H9 (cell line): ENCODE measurements around the gene ZNF768. TPM values are rescaled to one million over a fixed set of nuclear protein-coding genes. Genes with fewer than 3 reads are reported as not detected.

ENCODE experiments used
- DNase-seq: peaks from one replicate; pipeline ENCODE4 v3.0.0-alpha.2; 2017
- H2AFZ ChIP-seq: one replicate; pipeline ENCODE4 v1.6.1; 2013; ENCODE audit warnings: mild to moderate bottlenecking, low read length, control low read depth, moderate library complexity
- H2AK5ac ChIP-seq: 2 replicates; pipeline ENCODE4 v1.6.1; 2013; ENCODE audit warnings: low read length, control low read depth, mixed read lengths; ENCODE audit not compliant: insufficient read length
- H2BK120ac ChIP-seq: one replicate; pipeline ENCODE4 v1.6.1; 2013; ENCODE audit warnings: low read depth, mild to moderate bottlenecking, low read length, control low read depth, inconsistent platforms; ENCODE audit not compliant: poor library complexity, severe bottlenecking
- H2BK12ac ChIP-seq: 2 replicates; pipeline ENCODE4 v1.6.1; 2013; ENCODE audit warnings: low read length, control low read depth, mixed read lengths, low read depth; ENCODE audit not compliant: insufficient read length
- H2BK15ac ChIP-seq: 2 replicates; pipeline ENCODE4 v1.6.1; 2013; ENCODE audit warnings: low read depth, low read length, control low read depth
- H2BK20ac ChIP-seq: one replicate; pipeline ENCODE4 v1.6.1; 2013; ENCODE audit warnings: low read depth, mild to moderate bottlenecking, low read length, control low read depth, inconsistent platforms; ENCODE audit not compliant: poor library complexity, severe bottlenecking
- H2BK5ac ChIP-seq: 2 replicates; pipeline ENCODE4 v1.6.1; 2013; ENCODE audit warnings: low read length, control low read depth, mixed read lengths; ENCODE audit not compliant: insufficient read length
- H3K14ac ChIP-seq: 2 replicates; pipeline ENCODE4 v1.6.1; 2013; ENCODE audit warnings: low read length, control low read depth; ENCODE audit not compliant: insufficient read depth
- H3K18ac ChIP-seq: 2 replicates; pipeline ENCODE4 v1.6.1; 2013; ENCODE audit warnings: low read depth, mild to moderate bottlenecking, mixed read lengths, low read length, control low read depth; ENCODE audit not compliant: insufficient read length
- H3K23ac ChIP-seq: 2 replicates; pipeline ENCODE4 v1.6.1; 2013; ENCODE audit warnings: low read length, control low read depth, mixed read lengths, low read depth; ENCODE audit not compliant: insufficient read length
- H3K23me2 ChIP-seq: 2 replicates; pipeline ENCODE4 v1.6.1; 2013; ENCODE audit warnings: low read depth, mild to moderate bottlenecking, mixed read lengths, low read length, control low read depth; ENCODE audit not compliant: insufficient read length, poor library complexity, severe bottlenecking
- H3K27ac ChIP-seq: 2 replicates; pipeline ENCODE4 v1.5.1; 2013; ENCODE audit warnings: low read length, control low read depth, mixed read lengths, low read depth; ENCODE audit not compliant: insufficient read length
- H3K27me3 ChIP-seq: 2 replicates; pipeline ENCODE4 v1.6.1; 2013; ENCODE audit warnings: low read length, control low read depth, inconsistent platforms; ENCODE audit not compliant: insufficient read depth
- H3K4ac ChIP-seq: 2 replicates; pipeline ENCODE4 v1.6.1; 2013; ENCODE audit warnings: low read depth, mild to moderate bottlenecking, control low read depth, inconsistent platforms, low read length, moderate library complexity
- H3K4me1 ChIP-seq: 2 replicates; pipeline ENCODE4 v1.6.1; 2013; ENCODE audit warnings: low read length, control low read depth, inconsistent platforms; ENCODE audit not compliant: insufficient read depth
- H3K4me2 ChIP-seq: 2 replicates; pipeline ENCODE4 v1.6.1; 2013; ENCODE audit warnings: low read length, control low read depth, mixed read lengths; ENCODE audit not compliant: insufficient read length, insufficient read depth
- H3K56ac ChIP-seq: 2 replicates; pipeline ENCODE4 v1.6.1; 2013; ENCODE audit warnings: low read depth, mild to moderate bottlenecking, mixed read lengths, low read length, control low read depth; ENCODE audit not compliant: insufficient read length
- H3K79me1 ChIP-seq: 2 replicates; pipeline ENCODE4 v1.6.1; 2013; ENCODE audit warnings: low read depth, mild to moderate bottlenecking, moderate library complexity, low read length, control low read depth, inconsistent platforms; ENCODE audit not compliant: insufficient read depth, poor library complexity, severe bottlenecking
- H3K79me2 ChIP-seq: 2 replicates; pipeline ENCODE4 v1.6.1; 2013; ENCODE audit warnings: low read length, control low read depth, inconsistent platforms; ENCODE audit not compliant: insufficient read depth
- H3K9ac ChIP-seq: 2 replicates; pipeline ENCODE4 v1.6.1; 2013; ENCODE audit warnings: low read length, control low read depth, mixed read lengths; ENCODE audit not compliant: insufficient read length; ENCODE audit errors: extremely low read depth
- H3K9me3 ChIP-seq: one replicate; pipeline ENCODE4 v1.6.1; 2013; ENCODE audit warnings: low read depth, low read length, inconsistent platforms; ENCODE audit not compliant: control insufficient read depth
- H3T11ph ChIP-seq: one replicate; pipeline ENCODE4 v1.6.1; 2013; ENCODE audit warnings: mild to moderate bottlenecking, low read length, control low read depth, inconsistent platforms
- H4K20me1 ChIP-seq: one replicate; pipeline ENCODE4 v1.6.1; 2013; ENCODE audit not compliant: control insufficient read depth, insufficient read length, insufficient read depth
- H4K5ac ChIP-seq: 2 replicates; pipeline ENCODE4 v1.6.1; 2013; ENCODE audit warnings: low read depth, mild to moderate bottlenecking, mixed read lengths, low read length, control low read depth; ENCODE audit not compliant: insufficient read length
- H4K8ac ChIP-seq: replicated peaks from 2 replicates; pipeline ENCODE4 v1.6.1; 2013; ENCODE audit warnings: low read length, control low read depth, mixed read lengths, low read depth; ENCODE audit not compliant: insufficient read length
- H4K91ac ChIP-seq: 2 replicates; pipeline ENCODE4 v1.6.1; 2013; ENCODE audit warnings: low read depth, mild to moderate bottlenecking, moderate library complexity, mixed read lengths, low read length, control low read depth; ENCODE audit not compliant: insufficient read length
- H3K27ac Mint-ChIP-seq, 3 experiments: 2 replicates in 2 of 3; 3 replicates in 1 of 3; pipeline ENCODE4 v1.8.0; 2020 to 2021; ENCODE audit warnings: mixed read lengths in 3 of 3, mild to moderate bottlenecking in 1 of 3, moderate library complexity in 1 of 3
- H3K27me3 Mint-ChIP-seq: 2 replicates; pipeline ENCODE4 v1.8.0; 2021; ENCODE audit warnings: low read depth, mild to moderate bottlenecking, moderate library complexity, mixed read lengths
- H3K36me3 Mint-ChIP-seq, 3 experiments: 2 replicates in 2 of 3; 3 replicates in 1 of 3; pipeline ENCODE4 v1.8.0; 2020 to 2021; ENCODE audit warnings: low read depth in 3 of 3, mixed read lengths in 3 of 3; ENCODE audit not compliant: insufficient read depth in 1 of 3
- H3K4me1 Mint-ChIP-seq, 2 experiments: 2 replicates each; pipeline ENCODE4 v1.8.0; 2020; ENCODE audit warnings: mixed read lengths in 2 of 2
- H3K4me3 Mint-ChIP-seq, 2 experiments: 2 replicates in 1 of 2; 3 replicates in 1 of 2; pipeline ENCODE4 v1.8.0; 2020 to 2021; ENCODE audit warnings: mild to moderate bottlenecking in 2 of 2, mixed read lengths in 2 of 2, moderate library complexity in 1 of 2
- H3K9me3 Mint-ChIP-seq, 2 experiments: 2 replicates in 1 of 2; 3 replicates in 1 of 2; pipeline ENCODE4 v1.8.0; 2020; ENCODE audit warnings: mild to moderate bottlenecking in 2 of 2, mixed read lengths in 2 of 2, moderate library complexity in 1 of 2
- WGBS: extraction: QIAGEN DNeasy Blood & Tissue Kit; methylation state at CpG from one replicate; pipeline ENCODE4 v1.1.7; 2013; ENCODE audit warnings: missing lambda C conversion rate, low lambda C conversion rate, mixed read lengths; ENCODE audit not compliant: insufficient read length; ENCODE audit errors: extremely low coverage; 5-methylcytosine and 5-hydroxymethylcytosine counted together
- total RNA-seq: library from RNA; stranded (reverse); gene quantifications from 2 replicates; pipeline ENCODE4 v1.2.1, GENCODE V29; 2021
- TF ChIP-seq, protein P1 (sequence below): fragments of 200-600 bp; sonication (generic); conservative IDR thresholded peaks from 3 replicates; pipeline ENCODE4 v1.8.0; 2021; ENCODE audit warnings: antibody characterized with exemption, mild to moderate bottlenecking

The ZNF768 gene
- total RNA-seq, 1 experiment from 2014 or later, result 40.0 TPM

DNA sequence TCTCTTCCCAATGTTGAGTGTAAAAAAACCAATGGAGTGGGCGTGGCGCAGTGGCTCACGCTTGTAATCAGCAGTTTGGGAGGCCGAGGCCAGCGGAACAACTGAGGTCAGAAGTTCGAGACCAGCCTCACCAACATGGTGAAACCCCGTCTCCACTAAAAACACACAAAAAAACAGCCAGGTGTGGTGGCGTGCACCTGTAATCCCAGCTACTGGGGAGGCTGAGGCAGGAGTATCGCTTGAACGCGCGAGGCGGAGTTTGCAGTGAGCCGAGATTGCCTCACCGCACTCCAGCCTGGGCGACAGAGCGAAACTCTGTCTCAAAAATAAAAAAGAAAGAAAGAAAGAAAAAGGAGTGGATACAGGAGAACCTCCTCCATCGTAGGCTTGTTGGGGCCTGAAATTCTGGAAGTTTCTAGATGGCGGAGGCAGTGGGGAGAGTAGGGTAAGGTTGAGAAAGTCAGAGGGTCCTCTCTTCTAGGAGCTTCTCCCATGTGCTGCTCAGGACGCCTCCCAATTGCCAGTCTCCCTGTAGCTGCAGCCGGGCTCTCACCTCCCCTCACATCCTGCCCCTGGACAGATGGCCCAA, 32.5 kb upstream of the ZNF768 start:
- Histone ChIP-seq H2BK120ac (no peak overlapping the region), H3K56ac (no peak overlapping the region), H3K9ac (peak overlapping the region; percentile 67), H2BK12ac (no peak overlapping the region), H3K23me2 (peaks cover 8% of the 10 kb centered on the region), H3K27ac (peak overlapping the region; percentile 83), H3K9me3 (no peaks in the 10 kb centered on the region), H2BK5ac (no peak overlapping the region), H3K14ac (peak overlapping the region; percentile 55; the same call in 1 of the 2 replicates), H2AFZ (no peak overlapping the region), H4K91ac (no peak overlapping the region), H3K79me1 (no peaks in the 10 kb centered on the region), H4K5ac (peak overlapping the region; percentile 29), H2AK5ac (no peak overlapping the region), H3K27me3 (no peaks in the 10 kb centered on the region), H4K20me1 (no peaks in the 10 kb centered on the region), H3K4me1 (no peaks in the 10 kb centered on the region; the same call in 1 of the 2 replicates), H3K4me2 (peak overlapping the region; percentile 48), H3K18ac (peak overlapping the region; percentile 72), H2BK15ac (0 out of 2 replicates have a peak overlapping the region, but pooled peaks have one; percentile 86), H4K8ac (no peak overlapping the region), H2BK20ac (no peak overlapping the region), H3T11ph (no peak overlapping the region), H3K4ac (no peak overlapping the region), H3K79me2 (no peaks in the 10 kb centered on the region), H3K23ac (no peak overlapping the region)
- Mint-ChIP-seq H3K27me3 (no peaks in the 10 kb centered on the region), H3K27ac (peak overlapping the region; percentile 94 to 97 (median 96); a peak in 6 of 7 replicates), H3K4me3 (peak overlapping the region; percentile 73 to 86), H3K36me3 (peaks cover 5 to 19% (median 16%) of the 10 kb centered on the region in 3 experiments), H3K4me1 (peaks cover 14 to 22% of the 10 kb centered on the region in 2 experiments), H3K9me3 (no peaks in the 10 kb centered on the region)
- TF ChIP-seq, protein P1, sequence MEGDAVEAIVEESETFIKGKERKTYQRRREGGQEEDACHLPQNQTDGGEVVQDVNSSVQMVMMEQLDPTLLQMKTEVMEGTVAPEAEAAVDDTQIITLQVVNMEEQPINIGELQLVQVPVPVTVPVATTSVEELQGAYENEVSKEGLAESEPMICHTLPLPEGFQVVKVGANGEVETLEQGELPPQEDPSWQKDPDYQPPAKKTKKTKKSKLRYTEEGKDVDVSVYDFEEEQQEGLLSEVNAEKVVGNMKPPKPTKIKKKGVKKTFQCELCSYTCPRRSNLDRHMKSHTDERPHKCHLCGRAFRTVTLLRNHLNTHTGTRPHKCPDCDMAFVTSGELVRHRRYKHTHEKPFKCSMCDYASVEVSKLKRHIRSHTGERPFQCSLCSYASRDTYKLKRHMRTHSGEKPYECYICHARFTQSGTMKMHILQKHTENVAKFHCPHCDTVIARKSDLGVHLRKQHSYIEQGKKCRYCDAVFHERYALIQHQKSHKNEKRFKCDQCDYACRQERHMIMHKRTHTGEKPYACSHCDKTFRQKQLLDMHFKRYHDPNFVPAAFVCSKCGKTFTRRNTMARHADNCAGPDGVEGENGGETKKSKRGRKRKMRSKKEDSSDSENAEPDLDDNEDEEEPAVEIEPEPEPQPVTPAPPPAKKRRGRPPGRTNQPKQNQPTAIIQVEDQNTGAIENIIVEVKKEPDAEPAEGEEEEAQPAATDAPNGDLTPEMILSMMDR, result no peak
- WGBS, result no CpG with 5 or more reads among the region's 21 CpGs
- DNase-seq, result no peak
